ENCODE measurements around the gene SLC25A23. TPM values are rescaled to one million over a fixed set of nuclear protein-coding genes. Genes with fewer than 3 reads are reported as not detected.
A peak's percentile ranks its signal among the peaks of the same experiment; 100 is the strongest.

SLC25A23 gene
- total and polyA plus RNA-seq, 2 of the 8 experiments (the other 6 are each of a cell fraction or from before 2014, with no cell fraction given): 18.0 to 48.1 TPM

- Histone ChIP-seq H3K4ac (replicated peaks; ENCODE audit: insufficient read length, low read depth, low read length) (no peak within 1 kb of the TSS), H3K18ac (ENCODE audit: extremely low read depth, low read length) (peak within 1 kb of the TSS; percentile 60), H3K4me3 (ENCODE audit: extremely low read depth in 1 of 4, insufficient read depth in 2 of 4, low read depth in 3 of 4, low read length in 4 of 4) (peak within 1 kb of the TSS; percentile 73 to 93 (median 78)), H3K27ac (ENCODE audit: low read depth, low read length) (no peak within 1 kb of the TSS; the same call in 1 of the 2 replicates), H3K56ac (replicated peaks; ENCODE audit: insufficient read length, low read depth, low read length) (no peak within 1 kb of the TSS), H3K4me1 (replicated peaks in 1 of 4; ENCODE audit: control insufficient read depth in 3 of 4, insufficient read depth in 4 of 4, low read length in 3 of 4) (peaks cover 0 to 8% (median 2%) of the 10 kb centered on the region in 4 experiments; a peak in 4 of 7 replicates), H3K23ac (ENCODE audit: insufficient read length) (no peak within 1 kb of the TSS), H2BK12ac (ENCODE audit: low read depth, low read length) (no peak within 1 kb of the TSS), H3K23me2 (ENCODE audit: low read depth, low read length) (peaks cover 12% of the 10 kb centered on the region), H4K5ac (ENCODE audit: insufficient read length, low read depth, low read length) (peak within 1 kb of the TSS; percentile 78), H3K9ac (replicated peaks in 1 of 4; ENCODE audit: extremely low read depth in 1 of 4, low read depth in 3 of 4, low read length in 3 of 4) (peak within 1 kb of the TSS; percentile 61 to 66 (median 63); a peak in 6 of 7 replicates), H2AFZ (ENCODE audit: low read length) (peak within 1 kb of the TSS; percentile 43), H4K91ac (replicated peaks; ENCODE audit: insufficient read length, low read length) (peak within 1 kb of the TSS; percentile 44), H2BK120ac (replicated peaks; ENCODE audit: low read depth, low read length) (no peak within 1 kb of the TSS), H4K8ac (ENCODE audit: extremely low read depth, insufficient read depth, low read length) (peak within 1 kb of the TSS; percentile 68; the same call in 1 of the 2 replicates), H2BK5ac (ENCODE audit: low read depth, low read length) (peak within 1 kb of the TSS; percentile 83; the same call in 1 of the 2 replicates), H3K27me3 (replicated peaks in 1 of 4; ENCODE audit: control insufficient read depth in 3 of 4, extremely low read depth in 1 of 4, insufficient read depth in 3 of 4, low read length in 3 of 4) (no peaks in the 10 kb centered on the region; a peak in 1 of 7 replicates), H3K9me3 (ENCODE audit: insufficient read depth in 2 of 2, low read depth in 1 of 2, low read length in 1 of 2) (no peaks in the 10 kb centered on the region), H3K79me1 (ENCODE audit: low read depth, low read length) (no peaks in the 10 kb centered on the region; the same call in 1 of the 2 replicates), H2BK15ac (ENCODE audit: low read length) (no peak within 1 kb of the TSS), H4K20me1 (replicated peaks in 1 of 2; ENCODE audit: control insufficient read depth in 1 of 2, insufficient read depth in 2 of 2, low read length in 2 of 2) (peaks cover 0 to 14% of the 10 kb centered on the region in 2 experiments), H3K14ac (ENCODE audit: insufficient read length) (no peak within 1 kb of the TSS), H2AK5ac (ENCODE audit: low read depth, low read length) (no peak within 1 kb of the TSS), H3K4me2 (ENCODE audit: insufficient read depth in 1 of 2, low read depth in 2 of 2, low read length in 2 of 2) (peak within 1 kb of the TSS; percentile 52 to 72), H2BK20ac (ENCODE audit: low read length) (no peak within 1 kb of the TSS), H3K79me2 (ENCODE audit: control insufficient read depth in 1 of 2, insufficient read depth in 2 of 2, low read length in 2 of 2) (peaks cover 0 to 9% of the 10 kb centered on the region in 2 experiments; a peak in 2 of 4 replicates), H3K36me3 (ENCODE audit: control insufficient read depth in 2 of 4, insufficient read depth in 4 of 4, low read length in 3 of 4) (peaks cover 0 to 8% (median 3%) of the 10 kb centered on the region in 4 experiments; a peak in 2 of 8 replicates)
- POLR2A ChIA-PET (ENCODE audit: partially characterized antibody): interaction anchor here (0.7 to 1.8 kb wide), 5 partner anchors 12 to 71 kb away, joined by 3 to 9 read pairs (median 5); partner anchors contain the start of gene GTF2F1
- FAIRE-seq (peak; percentile 85), DNase-seq (ENCODE audit: low read depth in 1 of 2, low spot score in 2 of 2) (peak; percentile 80 to 99)
- CTCF ChIA-PET (ENCODE audit: partially characterized antibody): interaction anchor here (2.2 kb wide), 1 partner anchor 17 kb away, joined by 7 read pairs; the partner anchor contains the start of gene DENND1C
- 1% methylated on average over 33 of the region's 65 CpGs; no CpG with 5 or more reads in 1 of the 2 experiments for WGBS, 2 experiments (ENCODE audit: extremely low coverage in 1 of 2, insufficient coverage in 1 of 2, insufficient read length in 1 of 2, insufficient replicate concordance in 2 of 2, low coverage in 1 of 2, low lambda C conversion rate in 2 of 2, missing lambda C conversion rate in 1 of 2)
- TF ChIP-seq MAFK (IDR thresholded peaks at IDR 0.05; ENCODE audit: low read depth, low read length) (no peak), RXRA (IDR thresholded peaks at IDR 0.05; ENCODE audit: insufficient read depth, low read depth, low read length) (no peak), TCF12 (IDR thresholded peaks at IDR 0.05; ENCODE audit: low read depth, low read length) (0 out of 2 replicates have a peak, but pooled peaks have one; percentile 25), TAF7 (optimal IDR thresholded peaks at IDR 0.05; ENCODE audit: borderline replicate concordance, low read depth, low read length) (peak; percentile 50), POLR2A (IDR thresholded peaks at IDR 0.05; ENCODE audit: control extremely low read depth in 1 of 2, low read depth in 2 of 2, low read length in 2 of 2) (peak in 1 of 2 experiments; percentile 63; a peak in 2 of 3 replicates), SIX5 (IDR thresholded peaks at IDR 0.05; ENCODE audit: low read depth, low read length) (0 out of 2 replicates have a peak, but pooled peaks have one; percentile 3), USF2 (IDR thresholded peaks at IDR 0.05; ENCODE audit: low read length) (peak; percentile 96), EGR1 (IDR thresholded peaks at IDR 0.05; ENCODE audit: borderline replicate concordance, low read depth, low read length) (no peak), TAF1 (IDR thresholded peaks at IDR 0.05; ENCODE audit: low read depth, low read length) (peak; percentile 66), HDAC6 (IDR thresholded peaks at IDR 0.05; ENCODE audit: low read depth, low read length) (no peak)
Observed at GRCh38 chr19:6464070-6464873, 4.7 kb upstream of the SLC25A23 start, which contains the start of gene CRB3. Gene CRB3, plus strand, starts transcription at chr19:6464271. Its CDS starts 431 bp downstream, at chr19:6464702.
